Trophoblast cell (in vitro differentiated cells and primary cell): ENCODE data around the gene TOGARAM1.

Source experiments
- DNase-seq, 2 donors: peaks; one replicate each; pipeline ENCODE4 v3.0.0-alpha.2; 2016
- H2AFZ ChIP-seq: 2 replicates; pipeline ENCODE4 v1.6.1; 2013; ENCODE audit warnings: low read length, moderate library complexity, mild to moderate bottlenecking; ENCODE audit not compliant: insufficient read depth, poor library complexity
- H2AK5ac ChIP-seq: 2 replicates; pipeline ENCODE4 v1.6.1; 2013; ENCODE audit warnings: mild to moderate bottlenecking, low read length
- H2BK120ac ChIP-seq: 2 replicates; pipeline ENCODE4 v1.6.1; 2013; ENCODE audit warnings: low read length, mild to moderate bottlenecking, moderate library complexity; ENCODE audit not compliant: insufficient read depth, poor library complexity
- H2BK12ac ChIP-seq: 2 replicates; pipeline ENCODE4 v1.6.1; 2013; ENCODE audit warnings: mild to moderate bottlenecking, low read length, moderate library complexity
- H2BK5ac ChIP-seq: 2 replicates; pipeline ENCODE4 v1.6.1; 2013; ENCODE audit warnings: low read length, low read depth, moderate library complexity, mild to moderate bottlenecking; ENCODE audit not compliant: poor library complexity
- H3K14ac ChIP-seq: 2 replicates; pipeline ENCODE4 v1.6.1; 2013; ENCODE audit warnings: mild to moderate bottlenecking, low read length
- H3K18ac ChIP-seq: 2 replicates; pipeline ENCODE4 v1.6.1; 2013; ENCODE audit warnings: mild to moderate bottlenecking, low read length
- H3K23ac ChIP-seq: 2 replicates; pipeline ENCODE4 v1.6.1; 2013; ENCODE audit warnings: low read length
- H3K27ac ChIP-seq: 2 replicates; pipeline ENCODE4 v1.5.1; 2013; ENCODE audit warnings: low read depth, mild to moderate bottlenecking, inconsistent platforms, low read length, moderate library complexity
- H3K27me3 ChIP-seq: 2 replicates; pipeline ENCODE4 v1.6.1; 2013; ENCODE audit warnings: inconsistent platforms, mild to moderate bottlenecking, low read length, moderate library complexity; ENCODE audit not compliant: insufficient read depth
- H3K36me3 ChIP-seq, 2 experiments: 1 replicate in 1 of 2; 2 replicates in 1 of 2; pipeline ENCODE4 v1.6.1; 2013; ENCODE audit warnings: low read length in 2 of 2, mild to moderate bottlenecking in 2 of 2, moderate library complexity in 1 of 2; ENCODE audit not compliant: insufficient read depth in 2 of 2, control insufficient read depth in 1 of 2
- H3K4ac ChIP-seq: 2 replicates; pipeline ENCODE4 v1.6.1; 2013; ENCODE audit warnings: low read depth, mild to moderate bottlenecking, low read length, moderate library complexity
- H3K4me1 ChIP-seq, 2 experiments: 1 replicate in 1 of 2; 2 replicates in 1 of 2; pipeline ENCODE4 v1.6.1; 2013; ENCODE audit warnings: low read length in 2 of 2, mild to moderate bottlenecking in 2 of 2, moderate library complexity in 1 of 2; ENCODE audit not compliant: insufficient read depth in 2 of 2, control insufficient read depth in 1 of 2
- H3K4me2 ChIP-seq: 2 replicates; pipeline ENCODE4 v1.6.1; 2013; ENCODE audit warnings: inconsistent platforms, mild to moderate bottlenecking, low read length, moderate library complexity
- H3K4me3 ChIP-seq: 2 replicates; pipeline ENCODE4 v1.5.1; 2013; ENCODE audit warnings: mild to moderate bottlenecking, low read depth, low read length, inconsistent platforms
- H3K79me1 ChIP-seq: one replicate; pipeline ENCODE4 v1.6.1; 2013; ENCODE audit warnings: low read length
- H3K79me2 ChIP-seq: 2 replicates; pipeline ENCODE4 v1.6.1; 2013; ENCODE audit warnings: low read length, mild to moderate bottlenecking; ENCODE audit not compliant: control insufficient read depth, insufficient read depth, poor library complexity
- H3K9ac ChIP-seq: 2 replicates; pipeline ENCODE4 v1.6.1; 2013; ENCODE audit warnings: mild to moderate bottlenecking, low read length
- H3K9me3 ChIP-seq: 2 replicates; pipeline ENCODE4 v1.6.1; 2013; ENCODE audit warnings: low read depth, mild to moderate bottlenecking, control low read depth, inconsistent platforms, low read length; ENCODE audit not compliant: insufficient read depth
- H4K12ac ChIP-seq: 2 replicates; pipeline ENCODE4 v1.6.1; 2013; ENCODE audit warnings: low read depth, mild to moderate bottlenecking, low read length, moderate library complexity
- H4K8ac ChIP-seq: 2 replicates; pipeline ENCODE4 v1.6.1; 2013; ENCODE audit warnings: low read depth, mild to moderate bottlenecking, low read length, moderate library complexity
- H4K91ac ChIP-seq: one replicate; pipeline ENCODE4 v1.6.1; 2013; ENCODE audit warnings: low read depth, mild to moderate bottlenecking, low read length, moderate library complexity
- WGBS: extraction: QIAGEN DNeasy Blood & Tissue Kit; methylation state at CpG from one replicate; pipeline ENCODE4 v1.1.7; 2013; ENCODE audit warnings: missing lambda C conversion rate; ENCODE audit not compliant: insufficient read length, insufficient coverage; ENCODE audit errors: extremely low coverage; 5-methylcytosine and 5-hydroxymethylcytosine counted together

Gene TOGARAM1

GRCh38 chr14:44979740-44980356, 17.9 kb downstream of the TOGARAM1 start:
- Histone ChIP-seq H2AFZ (no peak overlapping the region), H2BK5ac (no peak overlapping the region), H3K36me3 (peaks cover 0 to 1% of the 10 kb centered on the region in 2 experiments), H2AK5ac (no peak overlapping the region), H3K4me3 (no peak overlapping the region), H3K4ac (no peak overlapping the region), H4K91ac (no peak overlapping the region), H3K27me3 (no peaks in the 10 kb centered on the region), H3K79me2 (no peaks in the 10 kb centered on the region), H2BK12ac (no peak overlapping the region), H3K79me1 (no peaks in the 10 kb centered on the region), H3K9me3 (no peaks in the 10 kb centered on the region), H3K9ac (no peak overlapping the region), H3K14ac (no peak overlapping the region), H4K12ac (no peak overlapping the region), H3K4me1 (no peaks in the 10 kb centered on the region), H3K18ac (no peak overlapping the region), H3K27ac (no peak overlapping the region), H2BK120ac (no peak overlapping the region), H3K4me2 (no peak overlapping the region), H4K8ac (no peak overlapping the region), H3K23ac (no peak overlapping the region)
- DNase-seq, result no peak

GRCh38 chr14:44981198-44981597, 19.2 kb downstream of the TOGARAM1 start:
- H4K8ac ChIP-seq, result no peak overlapping the region
- H3K14ac ChIP-seq, result no peak overlapping the region
- no peak overlapping the region for H4K12ac ChIP-seq
- H3K27me3 ChIP-seq, result no peaks in the 10 kb centered on the region
- H3K4me3 ChIP-seq, result no peak overlapping the region
- no peak overlapping the region for H3K18ac ChIP-seq
- H3K79me1 ChIP-seq, result no peaks in the 10 kb centered on the region
- no peak for DNase-seq
- H2AK5ac ChIP-seq, result no peak overlapping the region
- H2BK120ac ChIP-seq, result no peak overlapping the region
- H2BK12ac ChIP-seq, result no peak overlapping the region
- no peak overlapping the region for H4K91ac ChIP-seq
- no peak overlapping the region for H3K4me2 ChIP-seq
- H3K79me2 ChIP-seq, result no peaks in the 10 kb centered on the region
- H3K4me1 ChIP-seq, result no peaks in the 10 kb centered on the region
- no peak overlapping the region for H3K23ac ChIP-seq
- H3K36me3 ChIP-seq, result peaks cover 0 to 1% of the 10 kb centered on the region in 2 experiments
- H3K27ac ChIP-seq, result no peak overlapping the region
- H3K9me3 ChIP-seq, result no peaks in the 10 kb centered on the region
- H3K9ac ChIP-seq, result no peak overlapping the region
- H2BK5ac ChIP-seq, result no peak overlapping the region
- WGBS, result no CpG with 5 or more reads among the region's 3 CpGs
- H2AFZ ChIP-seq, result no peak overlapping the region
- H3K4ac ChIP-seq, result no peak overlapping the region

GRCh38 chr14:44982594-44982993, 20.6 kb downstream of the TOGARAM1 start:
- no peak overlapping the region for H2BK12ac ChIP-seq
- no peak overlapping the region for H3K4ac ChIP-seq
- no peak overlapping the region for H3K9ac ChIP-seq
- no peak for DNase-seq
- H3K4me3 ChIP-seq, result no peak overlapping the region
- H3K79me1 ChIP-seq, result no peaks in the 10 kb centered on the region
- no peak overlapping the region for H3K14ac ChIP-seq
- no peak overlapping the region for H2AFZ ChIP-seq
- no peak overlapping the region for H2BK120ac ChIP-seq
- H4K12ac ChIP-seq, result no peak overlapping the region
- H3K79me2 ChIP-seq, result no peaks in the 10 kb centered on the region
- no peak overlapping the region for H2BK5ac ChIP-seq
- no peak overlapping the region for H3K4me2 ChIP-seq
- H3K36me3 ChIP-seq, result peaks cover 0 to 1% of the 10 kb centered on the region in 2 experiments
- H3K27me3 ChIP-seq, result no peaks in the 10 kb centered on the region
- H3K9me3 ChIP-seq, result no peaks in the 10 kb centered on the region
- no peak overlapping the region for H3K23ac ChIP-seq
- no peak overlapping the region for H2AK5ac ChIP-seq
- no CpG with 5 or more reads among the region's 2 CpGs for WGBS
- no peak overlapping the region for H4K8ac ChIP-seq
- H3K27ac ChIP-seq, result no peak overlapping the region
- no peak overlapping the region for H3K18ac ChIP-seq
- H3K4me1 ChIP-seq, result no peaks in the 10 kb centered on the region
- H4K91ac ChIP-seq, result no peak overlapping the region

GRCh38 chr14:44988694-44989093, 26.7 kb downstream of the TOGARAM1 start:
- H3K9me3 ChIP-seq, result no peaks in the 10 kb centered on the region
- no peak overlapping the region for H2BK12ac ChIP-seq
- no peaks in the 10 kb centered on the region for H3K79me2 ChIP-seq
- H3K79me1 ChIP-seq, result no peaks in the 10 kb centered on the region
- H3K4ac ChIP-seq, result no peak overlapping the region
- no peak overlapping the region for H2BK120ac ChIP-seq
- no peak overlapping the region for H2AFZ ChIP-seq
- no peaks in the 10 kb centered on the region for H3K36me3 ChIP-seq
- no peak overlapping the region for H3K4me3 ChIP-seq
- no peak overlapping the region for H3K27ac ChIP-seq
- H4K91ac ChIP-seq, result no peak overlapping the region
- H3K27me3 ChIP-seq, result no peaks in the 10 kb centered on the region
- no peak overlapping the region for H3K14ac ChIP-seq
- H2AK5ac ChIP-seq, result no peak overlapping the region
- no peak overlapping the region for H3K4me2 ChIP-seq
- no peak overlapping the region for H4K8ac ChIP-seq
- H3K4me1 ChIP-seq, result no peaks in the 10 kb centered on the region
- no peak overlapping the region for H4K12ac ChIP-seq
- DNase-seq, result no peak
- H3K23ac ChIP-seq, result no peak overlapping the region
- no peak overlapping the region for H3K18ac ChIP-seq
- H2BK5ac ChIP-seq, result no peak overlapping the region
- no peak overlapping the region for H3K9ac ChIP-seq
- WGBS, result no CpG with 5 or more reads among the region's 2 CpGs
